Measurements from ENCODE around the gene MATN3. TPM values are rescaled to one million over a fixed set of nuclear protein-coding genes. Genes with fewer than 3 reads are reported as not detected.

Gene MATN3
- total and polyA plus RNA-seq, 9 of the 15 experiments (the other 6 are each of a cell fraction or from before 2014, with no cell fraction given), result not detected

DNA sequence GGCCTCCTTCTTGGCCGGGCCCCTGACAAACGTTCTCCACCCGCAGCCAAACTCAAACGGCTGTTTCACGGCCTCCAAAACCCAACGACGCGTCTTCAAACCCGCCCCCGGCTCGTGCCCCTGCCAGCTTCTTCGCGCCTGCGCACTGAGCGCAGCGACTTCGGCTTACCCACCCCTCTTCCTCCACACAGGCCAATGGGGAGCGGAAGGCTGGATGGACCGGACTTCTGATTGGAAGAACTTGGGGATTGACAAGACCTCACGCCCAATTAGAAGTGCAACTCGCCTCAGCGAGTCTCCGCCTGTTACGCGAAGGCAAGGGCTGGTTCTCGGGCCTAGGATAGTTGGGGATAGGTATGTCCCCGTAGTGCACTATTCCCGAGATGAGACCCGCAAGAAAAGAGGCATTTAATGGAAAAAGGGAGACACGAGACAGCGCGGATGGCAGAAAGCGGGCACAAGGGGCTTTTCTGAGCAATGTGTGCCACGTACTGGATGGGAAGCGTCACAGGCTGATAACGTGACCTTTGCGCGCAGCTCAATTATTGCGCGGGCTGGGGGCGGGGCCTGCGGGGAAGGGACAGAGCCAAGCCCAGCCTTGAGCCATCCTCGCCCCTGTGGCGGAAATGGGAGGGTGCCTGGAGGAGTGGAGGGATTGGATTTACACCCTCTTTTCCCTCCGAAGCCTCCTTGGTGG, 39.2 kb upstream of the MATN3 start, which contains the start of gene LAPTM4A:
TSS of gene LAPTM4A (minus strand) at position 97 of the 697 bp plus-strand sequence. CDS start 108 bp downstream, outside the sequence.
- Histone ChIP-seq H3K79me2 (ENCODE audit: control insufficient read depth, insufficient read depth, low read length) (peaks cover 45% of the 10 kb centered on the region), H3K36me3 (ENCODE audit: control insufficient read depth, insufficient read depth, low read length) (0 out of 3 replicates have a peak, but pooled peaks cover 2% of the 10 kb centered on the region), H3K4me3 (peak within 1 kb of the TSS; percentile 70), H3K9me3 (replicated peaks; ENCODE audit: control insufficient read depth, insufficient read depth, low read depth, low read length) (no peaks in the 10 kb centered on the region), H3K9ac (ENCODE audit: insufficient read depth in 1 of 2, low read depth in 2 of 2, low read length in 2 of 2) (peak within 1 kb of the TSS; percentile 94 to 95), H3K9me1 (ENCODE audit: control insufficient read depth, insufficient read depth, low read length) (no peaks in the 10 kb centered on the region), H3K27ac (ENCODE audit: extremely low read depth, low read depth, low read length) (peak within 1 kb of the TSS; percentile 98), H4K20me1 (replicated peaks; ENCODE audit: control insufficient read depth, insufficient read depth, low read length) (peaks cover 21% of the 10 kb centered on the region), H3K4me1 (replicated peaks in 1 of 2; ENCODE audit: control insufficient read depth in 2 of 2, insufficient read depth in 2 of 2, low read length in 2 of 2) (peaks cover 0 to 23% of the 10 kb centered on the region in 2 experiments; a peak in 3 of 5 replicates), H2AFZ (ENCODE audit: low read depth, low read length) (peak within 1 kb of the TSS; percentile 99), H3K27me3 (ENCODE audit: control insufficient read depth in 2 of 2, insufficient read depth in 2 of 2, low read length in 2 of 2) (no peaks in the 10 kb centered on the region), H3K4me2 (ENCODE audit: insufficient read depth, low read length) (peak within 1 kb of the TSS; percentile 97)
- no TSS peak for BruUV-seq (replicated peaks)
- FAIRE-seq (peak; percentile 98), DNase-seq (ENCODE audit: extremely low read depth in 1 of 4, low spot score in 3 of 4) (peak; percentile 97 to 99 (median 98)), ATAC-seq (peak; percentile 95)
- POLR2A ChIA-PET, result interaction anchor here (0.7 to 2.7 kb wide), 8 partner anchors 9 to 105 kb away, joined by 3 to 20 read pairs (median 4); no protein-coding TSS in a partner anchor
- CTCF ChIA-PET (ENCODE audit: low intra/inter-chr PET ratio), result no interaction called here
- in situ Hi-C loops (cut with MboI) (no loop called here), intact Hi-C loops (cut with micrococcal nuclease) (loop anchor here (5.0 kb wide), 1 partner anchor 149 kb away; the partner anchor contains the start of gene TTC32)
- WGBS (ENCODE audit: insufficient coverage, low coverage, missing lambda C conversion rate), result under 1% methylated on average over 45 of the region's 45 CpGs
- TF ChIP-seq YBX1 (IDR thresholded peaks at IDR 0.05) (no peak), CREB1 (IDR thresholded peaks at IDR 0.05) (peak; percentile 96), CREB1 (CRISPR knock-in tag; IDR thresholded peaks at IDR 0.05) (peak; percentile 86), ZNF217 (CRISPR knock-in tag; IDR thresholded peaks at IDR 0.05) (no peak), GABPA (tag; conservative IDR thresholded peaks at IDR 0.05; ENCODE audit: low read depth) (peak; percentile 63), ADNP (tag; IDR thresholded peaks at IDR 0.05) (no peak), ASH1L (IDR thresholded peaks at IDR 0.05; ENCODE audit: borderline replicate concordance, low read depth, partially characterized antibody) (peak; percentile 96), FOXJ2 (tag; IDR thresholded peaks at IDR 0.05) (peak; percentile 76), MTA3 (IDR thresholded peaks at IDR 0.05; ENCODE audit: borderline replicate concordance) (peak; percentile 93), PHF20 (IDR thresholded peaks at IDR 0.05; ENCODE audit: partially characterized antibody) (peak; percentile 95)
- TF ChIP-seq, protein P1, sequence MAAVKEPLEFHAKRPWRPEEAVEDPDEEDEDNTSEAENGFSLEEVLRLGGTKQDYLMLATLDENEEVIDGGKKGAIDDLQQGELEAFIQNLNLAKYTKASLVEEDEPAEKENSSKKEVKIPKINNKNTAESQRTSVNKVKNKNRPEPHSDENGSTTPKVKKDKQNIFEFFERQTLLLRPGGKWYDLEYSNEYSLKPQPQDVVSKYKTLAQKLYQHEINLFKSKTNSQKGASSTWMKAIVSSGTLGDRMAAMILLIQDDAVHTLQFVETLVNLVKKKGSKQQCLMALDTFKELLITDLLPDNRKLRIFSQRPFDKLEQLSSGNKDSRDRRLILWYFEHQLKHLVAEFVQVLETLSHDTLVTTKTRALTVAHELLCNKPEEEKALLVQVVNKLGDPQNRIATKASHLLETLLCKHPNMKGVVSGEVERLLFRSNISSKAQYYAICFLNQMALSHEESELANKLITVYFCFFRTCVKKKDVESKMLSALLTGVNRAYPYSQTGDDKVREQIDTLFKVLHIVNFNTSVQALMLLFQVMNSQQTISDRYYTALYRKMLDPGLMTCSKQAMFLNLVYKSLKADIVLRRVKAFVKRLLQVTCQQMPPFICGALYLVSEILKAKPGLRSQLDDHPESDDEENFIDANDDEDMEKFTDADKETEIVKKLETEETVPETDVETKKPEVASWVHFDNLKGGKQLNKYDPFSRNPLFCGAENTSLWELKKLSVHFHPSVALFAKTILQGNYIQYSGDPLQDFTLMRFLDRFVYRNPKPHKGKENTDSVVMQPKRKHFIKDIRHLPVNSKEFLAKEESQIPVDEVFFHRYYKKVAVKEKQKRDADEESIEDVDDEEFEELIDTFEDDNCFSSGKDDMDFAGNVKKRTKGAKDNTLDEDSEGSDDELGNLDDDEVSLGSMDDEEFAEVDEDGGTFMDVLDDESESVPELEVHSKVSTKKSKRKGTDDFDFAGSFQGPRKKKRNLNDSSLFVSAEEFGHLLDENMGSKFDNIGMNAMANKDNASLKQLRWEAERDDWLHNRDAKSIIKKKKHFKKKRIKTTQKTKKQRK (IDR thresholded peaks at IDR 0.05; ENCODE audit: borderline replicate concordance, low read depth, low read length), result no peak; the same call in 1 of the 2 replicates
- TF ChIP-seq, protein P2, sequence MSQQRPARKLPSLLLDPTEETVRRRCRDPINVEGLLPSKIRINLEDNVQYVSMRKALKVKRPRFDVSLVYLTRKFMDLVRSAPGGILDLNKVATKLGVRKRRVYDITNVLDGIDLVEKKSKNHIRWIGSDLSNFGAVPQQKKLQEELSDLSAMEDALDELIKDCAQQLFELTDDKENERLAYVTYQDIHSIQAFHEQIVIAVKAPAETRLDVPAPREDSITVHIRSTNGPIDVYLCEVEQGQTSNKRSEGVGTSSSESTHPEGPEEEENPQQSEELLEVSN (IDR thresholded peaks at IDR 0.05; ENCODE audit: borderline replicate concordance in 1 of 2, extremely low read depth in 1 of 2, insufficient read depth in 1 of 2, insufficient read length in 1 of 2, low read depth in 1 of 2, low read length in 1 of 2, poor library complexity in 1 of 2, severe bottlenecking in 1 of 2), result peak in 1 of 2 experiments; percentile 60

All from K562 (cell line).